Islet of Langerhans (tissue), 1 donor: ENCODE results near the gene SIAH3.
"Not testable (repeated sequence)": the region's sequence is repeated elsewhere in the genome, so short reads cannot be mapped to it uniquely, and the experiment has no call there.

Experiments used
- FAIRE-seq: peaks from one replicate; lab custom pipeline; 2011; peaks lifted over from hg19 to GRCh38; lab: Jason Lieb, UNC

SIAH3 gene

DNA sequence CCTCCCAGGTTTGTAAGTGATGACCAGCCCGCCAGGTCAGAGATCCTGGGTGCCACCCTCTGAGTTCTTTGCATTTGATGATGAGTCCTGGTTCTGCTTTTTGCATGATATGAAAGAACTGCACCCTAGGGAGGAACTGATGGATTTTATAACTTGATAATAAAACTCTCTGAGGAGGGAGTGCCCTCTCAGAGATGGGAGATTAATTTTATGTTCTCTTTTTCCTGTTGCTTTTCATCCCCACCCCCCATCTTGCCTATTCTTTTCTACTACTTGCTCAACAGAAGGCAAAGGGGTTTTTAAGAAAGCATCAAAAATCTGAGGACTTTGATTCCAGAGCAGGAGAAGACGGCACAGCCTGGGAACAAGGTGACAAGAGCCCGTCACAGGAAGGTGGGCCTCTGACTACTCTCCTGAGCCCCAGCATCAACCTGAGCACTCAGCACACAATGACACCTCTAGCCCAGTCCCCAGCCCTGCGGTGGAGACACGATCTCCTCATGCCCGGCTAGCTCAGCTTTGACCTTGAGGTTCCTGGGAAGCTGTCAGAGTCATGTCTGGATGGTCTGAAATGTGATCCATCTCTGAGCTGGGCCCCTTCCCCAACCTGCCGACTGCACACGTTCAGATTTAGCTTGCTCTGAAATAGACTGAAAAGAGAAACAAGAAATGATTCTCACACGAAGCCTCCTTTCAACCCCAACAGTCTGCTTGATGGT is 69.1 kb downstream of the SIAH3 start:
- FAIRE-seq = no peak

GRCh38 chr13:45781553-45782326 is 69.8 kb downstream of the SIAH3 start:
- no peak for FAIRE-seq

DNA sequence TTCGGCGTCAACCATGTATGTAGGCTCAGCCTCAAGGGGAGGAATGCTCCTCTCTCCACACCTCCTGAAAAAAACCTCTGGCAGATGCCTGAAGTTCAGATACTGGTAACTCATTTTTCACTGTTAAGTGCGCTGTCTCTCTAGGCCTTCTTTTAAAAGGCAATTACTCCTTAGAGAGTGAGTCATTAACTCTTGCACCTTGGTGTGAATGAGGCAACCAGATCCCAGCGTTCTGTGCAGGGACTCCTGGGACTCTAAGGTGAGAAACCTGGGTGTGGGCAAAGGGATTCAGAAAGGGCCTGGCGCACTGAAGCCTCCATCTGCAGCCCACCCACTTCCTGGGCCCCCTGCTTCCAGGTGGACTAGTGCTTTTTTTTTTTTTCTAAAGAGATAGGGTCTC is 71.7 kb downstream of the SIAH3 start:
- FAIRE-seq = no peak

DNA sequence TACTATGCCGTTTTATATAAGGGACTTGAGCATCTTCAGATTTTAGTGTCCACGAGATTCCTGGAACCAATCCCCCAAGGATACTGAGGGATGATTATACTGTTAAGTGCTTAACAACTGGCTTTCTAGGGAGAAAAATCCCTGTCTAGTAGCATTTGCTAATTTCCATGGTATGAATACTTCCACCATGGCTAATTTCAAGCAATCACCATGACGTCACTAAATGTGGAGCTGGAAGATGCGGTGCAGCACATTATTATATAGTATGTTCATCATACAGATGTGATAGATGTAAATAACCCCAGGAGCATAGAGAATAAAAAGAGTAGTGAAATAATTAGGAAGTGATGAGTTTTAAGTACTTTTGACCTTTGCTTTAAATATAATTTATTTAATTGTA is 72.7 kb downstream of the SIAH3 start:
- no peak for FAIRE-seq

DNA sequence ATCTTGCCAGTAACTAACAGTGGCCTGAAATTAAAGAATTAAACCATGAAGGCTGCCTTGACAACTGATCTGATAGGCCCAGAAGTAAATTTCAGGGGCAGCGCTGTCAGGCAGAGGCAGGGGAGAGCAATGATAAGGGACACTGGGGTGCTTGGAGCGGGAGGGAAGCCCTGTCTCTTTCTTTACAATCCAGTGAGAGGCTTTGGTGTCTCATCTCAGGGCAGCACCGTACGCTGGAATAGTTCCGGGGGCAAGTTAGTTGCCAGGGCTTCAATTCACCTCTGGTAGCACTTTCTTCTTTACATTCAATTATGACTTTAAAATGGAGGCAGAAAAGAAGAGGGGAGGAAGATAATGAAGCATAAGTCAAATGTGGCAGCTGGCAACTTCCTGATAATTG is 74.8 kb downstream of the SIAH3 start:
- FAIRE-seq = no peak

DNA sequence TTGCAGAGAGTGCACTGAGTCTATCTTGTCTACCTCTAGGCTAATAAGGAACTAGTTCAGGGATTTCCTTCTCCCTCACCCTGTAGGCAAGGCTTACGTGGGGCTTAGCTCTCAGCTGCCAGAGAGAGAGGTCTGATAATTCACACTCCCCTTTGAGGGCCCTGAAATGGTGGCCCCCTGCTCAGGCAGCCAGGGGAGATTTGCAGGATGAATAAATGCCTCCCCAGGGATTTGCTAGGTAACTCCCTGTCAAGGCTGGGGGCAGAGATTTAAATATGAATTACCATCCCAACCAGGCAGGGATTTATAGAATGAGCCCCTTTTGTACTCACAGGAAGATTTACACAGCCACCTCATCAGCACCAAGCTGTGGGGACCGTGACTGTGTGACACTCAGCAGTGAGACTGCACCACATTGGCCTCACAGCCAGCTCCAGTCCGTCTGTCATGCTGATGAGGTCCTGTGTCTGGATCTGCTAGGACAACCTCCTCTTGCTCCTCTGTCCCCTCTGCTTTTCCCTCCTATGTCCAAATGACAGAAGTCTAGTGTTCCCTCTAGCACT is 76.1 kb downstream of the SIAH3 start:
- FAIRE-seq = no peak

- no peak for FAIRE-seq
These were observed 77.6 kb downstream of the SIAH3 start for GRCh38 chr13:45773944-45774343.

DNA sequence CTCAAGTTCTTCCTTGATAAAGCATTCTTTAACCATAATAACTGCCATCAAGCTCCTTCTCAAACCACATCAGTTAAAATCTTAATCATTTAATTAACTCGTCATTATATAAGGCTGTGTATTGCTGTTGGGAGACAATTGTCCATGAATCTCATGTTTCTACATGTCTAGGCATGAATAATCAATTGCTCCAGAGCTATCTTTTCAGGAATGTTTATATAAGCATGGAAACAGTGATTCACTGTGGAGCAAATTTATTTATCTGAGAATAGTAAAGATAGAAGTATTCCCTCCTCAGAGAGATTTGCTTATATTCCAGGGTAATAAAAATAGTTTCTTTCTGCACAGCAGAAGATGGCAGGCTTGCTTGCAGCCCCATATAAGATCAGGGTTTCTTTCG is 78.3 kb downstream of the SIAH3 start:
- no peak for FAIRE-seq

DNA sequence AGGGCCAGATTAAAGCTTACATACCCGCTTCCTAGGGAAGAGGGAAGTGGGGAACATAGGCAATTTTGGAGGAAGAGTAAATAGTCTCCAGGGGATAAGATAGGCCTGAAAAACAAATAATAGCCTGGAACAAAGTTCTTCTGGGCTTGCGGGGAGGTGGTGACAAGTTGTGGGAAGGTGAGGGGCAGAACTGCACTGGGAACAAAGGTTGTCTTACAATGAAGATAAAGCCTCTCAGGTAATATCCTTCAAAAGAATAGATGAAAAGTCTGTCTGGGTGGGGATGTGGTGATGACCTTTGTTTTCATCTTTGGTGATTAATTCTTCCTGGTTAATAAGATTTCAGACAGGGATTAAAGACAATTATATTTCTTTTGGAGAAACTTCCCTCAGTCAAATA is 80.7 kb downstream of the SIAH3 start:
- no peak for FAIRE-seq

- no peak for FAIRE-seq
These were observed 82.7 kb downstream of the SIAH3 start for GRCh38 chr13:45768656-45769479.

DNA sequence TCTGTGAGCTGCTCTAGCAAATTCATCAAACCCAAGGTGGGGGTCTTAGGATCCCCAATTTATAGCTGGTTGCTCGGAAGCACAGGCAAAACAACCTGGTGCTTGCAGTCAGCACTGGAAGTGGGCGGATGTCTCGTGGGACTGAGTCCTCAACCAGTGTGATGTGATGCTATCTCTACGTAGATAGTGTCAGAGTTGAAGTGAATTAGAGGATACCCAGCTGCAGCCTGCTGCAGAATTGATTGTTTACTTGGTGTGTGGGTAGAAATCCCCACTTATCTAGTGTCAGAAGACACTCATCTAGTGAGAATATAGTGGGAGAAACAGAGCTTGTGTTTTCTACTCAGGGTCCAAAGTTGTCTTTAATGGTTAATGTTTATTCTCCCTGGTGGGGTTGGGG is 86.1 kb downstream of the SIAH3 start:
- no peak for FAIRE-seq

GRCh38 chr13:45763419-45763818 is 88.1 kb downstream of the SIAH3 start:
- FAIRE-seq = no peak

- not testable (repeated sequence) for FAIRE-seq
These were observed 94.0 kb downstream of the SIAH3 start for GRCh38 chr13:45757589-45757988.

- FAIRE-seq = not testable (repeated sequence)
These were observed 95.1 kb downstream of the SIAH3 start for GRCh38 chr13:45756498-45756897.

DNA sequence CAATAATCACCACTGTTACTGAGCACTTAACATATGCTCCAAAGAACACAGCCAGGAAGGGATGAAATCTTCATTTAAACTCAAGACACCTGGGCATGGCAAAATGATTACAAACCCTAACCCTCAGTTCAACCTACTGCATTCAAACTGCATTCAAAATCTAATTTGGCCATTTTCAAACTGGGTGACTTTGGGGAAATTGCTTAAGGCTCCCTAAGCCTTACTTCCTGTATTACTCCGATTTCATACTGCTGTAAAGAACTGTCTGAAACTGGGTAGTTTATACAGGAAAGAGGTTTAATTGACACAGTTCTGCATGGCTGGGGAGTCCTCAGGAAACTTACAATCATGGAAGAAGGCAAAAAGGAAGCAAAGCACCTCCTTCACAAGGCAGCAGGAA is 99.0 kb downstream of the SIAH3 start:
- FAIRE-seq = no peak

- no peak for FAIRE-seq
These were observed 99.7 kb downstream of the SIAH3 start for GRCh38 chr13:45751885-45752284.

DNA sequence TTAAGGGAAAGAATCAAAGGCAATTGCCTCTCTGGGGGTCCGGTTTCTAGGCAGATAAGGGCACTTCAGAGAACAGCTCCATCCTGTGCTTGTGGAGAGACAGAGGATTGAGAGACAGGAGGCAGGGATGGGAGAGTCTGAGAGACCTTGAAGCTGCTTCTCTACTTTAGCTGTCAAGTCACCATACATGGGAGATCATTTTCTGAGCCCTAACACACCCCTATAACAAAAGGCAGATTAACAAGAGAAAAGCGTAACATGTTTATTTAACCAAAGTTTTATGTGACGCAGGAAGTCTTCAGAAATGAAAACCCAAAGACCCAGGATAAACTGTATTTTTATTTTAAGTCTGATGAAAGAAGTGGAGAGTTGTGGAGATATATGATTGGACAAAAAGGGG is 101.0 kb downstream of the SIAH3 start:
- no peak for FAIRE-seq

DNA sequence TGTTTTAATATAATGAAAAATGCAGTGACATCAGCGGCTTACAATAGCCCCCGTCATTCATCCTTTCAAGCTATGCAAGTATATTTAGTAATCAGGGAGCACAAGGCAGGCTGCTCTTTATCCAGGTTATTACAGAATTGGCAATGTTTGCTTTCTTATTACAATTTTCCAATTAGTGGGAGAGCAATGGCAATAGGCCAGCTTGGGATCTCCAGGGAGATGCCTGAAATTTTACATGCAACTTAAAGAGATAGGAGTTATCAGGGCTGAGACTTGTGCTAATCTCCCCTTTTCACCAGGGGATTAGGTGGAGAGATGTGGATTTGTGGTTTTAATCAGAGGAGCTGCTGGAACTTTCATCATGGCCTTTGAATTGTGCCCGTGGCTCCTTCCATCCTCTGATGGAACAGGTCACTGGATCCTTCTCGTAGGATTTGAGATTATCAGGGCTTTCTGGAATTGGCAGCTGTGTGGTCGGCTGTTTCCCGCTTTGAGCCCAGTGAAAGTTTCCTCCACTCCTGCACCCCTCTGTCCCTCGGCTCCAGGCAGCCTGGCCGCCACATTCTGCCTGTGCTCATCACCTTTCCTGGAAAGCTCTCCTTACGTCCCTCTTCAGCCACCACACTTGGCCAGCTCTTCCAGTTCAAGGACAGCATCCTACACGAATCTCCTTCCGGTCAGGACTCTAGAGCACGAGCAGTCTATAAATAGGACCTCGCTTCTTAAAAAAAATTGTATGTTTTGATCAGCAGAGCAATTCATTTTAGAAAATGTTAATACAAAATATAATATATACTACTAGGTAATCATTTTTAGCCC is 102.4 kb downstream of the SIAH3 start:
- FAIRE-seq = no peak

- FAIRE-seq = no peak
These were observed 104.5 kb downstream of the SIAH3 start for GRCh38 chr13:45747071-45747470.

- no peak for FAIRE-seq
These were observed 106.6 kb downstream of the SIAH3 start for GRCh38 chr13:45744979-45745378.

GRCh38 chr13:45742985-45743384 is 108.6 kb downstream of the SIAH3 start:
- no peak for FAIRE-seq

GRCh38 chr13:45737571-45738017 is 114.0 kb downstream of the SIAH3 start:
- no peak for FAIRE-seq
